GM13976 (cell line): Measurements from ENCODE around the gene CEP170B.
"Not testable (repeated sequence)": the region's sequence is repeated elsewhere in the genome, so short reads cannot be mapped to it uniquely, and the experiment has no call there.

Experiments
- DNase-seq: peaks from one replicate; pipeline ENCODE4 v3.0.0; 2012; ENCODE audit warnings: low spot score
- CTCF ChIP-seq: IDR thresholded peaks from 2 replicates; pipeline ENCODE4 v1.5.1; 2012; ENCODE audit warnings: borderline replicate concordance, mild to moderate bottlenecking; ENCODE audit not compliant: insufficient read depth; ENCODE audit errors: extremely low read depth, missing control alignments, control extremely low read depth
- in situ Hi-C: fragments of 300-500 bp; cut with MboI; formaldehyde crosslinking; loops from one replicate; pipeline ENCODE4 v1.12.0; 2022; ENCODE audit warnings: low sequenced_read_pairs, mixed read lengths, inconsistent platforms; ENCODE audit not compliant: unreplicated experiment

Gene CEP170B

DNA sequence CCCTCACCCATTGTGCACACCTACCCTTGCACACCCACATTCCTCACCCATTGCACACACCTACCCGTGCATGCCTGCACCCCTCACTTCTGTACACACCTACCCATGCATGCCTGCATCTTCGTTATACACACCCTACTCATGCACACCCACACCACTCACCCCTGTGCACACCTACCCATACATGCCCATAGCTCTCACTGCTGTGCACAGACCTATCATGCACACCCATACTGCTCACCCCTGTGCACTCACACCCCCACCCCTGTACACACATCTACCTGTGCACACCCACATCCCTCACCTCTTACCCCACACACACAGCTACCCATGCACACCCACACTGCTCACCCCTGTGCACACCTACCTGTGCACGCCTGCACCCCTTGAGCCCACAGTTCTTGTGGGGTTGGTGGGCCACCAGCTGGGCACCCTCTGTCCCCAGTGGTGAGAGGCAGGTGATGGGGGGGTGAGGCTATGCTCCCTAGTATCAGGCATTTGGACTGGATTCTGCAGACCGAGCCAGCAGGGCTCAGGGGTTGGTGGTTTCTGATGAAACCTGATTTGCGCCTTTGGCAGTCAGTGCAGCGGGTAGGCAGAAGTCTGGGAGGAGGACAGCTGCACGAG, 15.6 kb downstream of the CEP170B start:
- DNase-seq: no peak
- in situ Hi-C loops: no loop called here
- TF ChIP-seq CTCF: no peak

DNA sequence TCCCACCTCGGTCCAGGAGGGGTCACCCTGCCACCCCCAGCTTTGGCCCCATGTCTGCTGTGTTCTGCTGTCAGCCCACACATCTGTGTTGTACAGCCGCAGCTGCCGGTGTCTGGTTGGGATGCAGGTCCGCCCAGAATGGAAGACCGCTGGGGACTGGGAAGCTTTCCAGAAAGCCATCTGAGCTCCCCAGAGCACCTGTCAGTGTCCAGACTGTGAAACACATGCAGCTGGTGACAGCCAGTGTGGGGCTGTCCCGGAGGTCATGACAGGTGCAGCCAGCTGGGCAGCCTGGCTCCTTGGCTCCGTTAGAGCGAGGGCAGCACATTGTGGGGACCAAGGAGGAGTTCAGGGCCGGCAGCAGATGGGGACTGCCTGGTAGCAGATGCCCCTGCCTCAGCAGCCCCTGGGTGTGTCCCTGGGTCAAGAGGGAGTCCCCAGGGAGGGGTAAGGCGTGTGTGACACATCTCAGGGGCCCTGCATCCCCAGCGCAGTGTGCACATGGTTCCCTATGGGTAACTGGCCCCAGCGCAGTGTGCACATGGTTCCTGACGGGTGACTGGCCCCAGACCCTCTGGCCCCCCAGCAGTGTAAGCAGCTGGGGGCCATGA, 16.4 kb downstream of the CEP170B start:
- no peak for TF ChIP-seq CTCF
- in situ Hi-C loops: no loop called here
- DNase-seq: no peak

DNA sequence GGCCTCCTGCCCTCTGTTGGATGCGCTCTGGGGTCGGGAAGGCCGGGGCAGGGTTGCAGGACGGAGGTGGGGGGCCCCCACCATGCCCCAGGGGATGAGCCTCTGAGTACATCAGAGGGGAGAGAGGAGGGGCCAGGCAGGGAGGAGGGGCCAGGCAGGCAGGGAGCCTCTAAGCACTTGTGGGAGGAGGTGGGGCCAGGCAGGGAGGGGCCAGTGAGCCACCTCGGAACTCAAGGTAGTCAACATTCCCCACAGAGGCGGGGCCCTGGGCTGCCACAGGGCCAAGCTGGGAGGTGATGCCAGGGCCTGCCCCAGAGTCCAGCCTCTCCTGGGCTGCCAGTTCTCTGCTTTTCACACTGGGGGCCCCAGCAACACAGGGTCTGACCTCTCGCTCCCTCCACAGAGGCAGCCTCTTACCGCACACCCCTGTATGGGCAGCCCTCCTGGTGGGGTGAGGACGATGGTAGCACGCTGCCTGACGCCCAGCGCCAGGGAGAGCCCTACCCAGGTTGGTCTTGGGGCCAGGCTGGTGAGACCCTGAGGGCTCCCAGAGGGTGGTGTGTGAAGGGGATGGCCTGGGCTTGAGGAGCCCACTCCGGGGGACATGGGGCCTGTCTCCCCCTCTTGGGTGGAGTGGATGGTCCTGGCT, 17.4 kb downstream of the CEP170B start:
- in situ Hi-C loops: no loop called here
- no peak for DNase-seq
- no peak for TF ChIP-seq CTCF

DNA sequence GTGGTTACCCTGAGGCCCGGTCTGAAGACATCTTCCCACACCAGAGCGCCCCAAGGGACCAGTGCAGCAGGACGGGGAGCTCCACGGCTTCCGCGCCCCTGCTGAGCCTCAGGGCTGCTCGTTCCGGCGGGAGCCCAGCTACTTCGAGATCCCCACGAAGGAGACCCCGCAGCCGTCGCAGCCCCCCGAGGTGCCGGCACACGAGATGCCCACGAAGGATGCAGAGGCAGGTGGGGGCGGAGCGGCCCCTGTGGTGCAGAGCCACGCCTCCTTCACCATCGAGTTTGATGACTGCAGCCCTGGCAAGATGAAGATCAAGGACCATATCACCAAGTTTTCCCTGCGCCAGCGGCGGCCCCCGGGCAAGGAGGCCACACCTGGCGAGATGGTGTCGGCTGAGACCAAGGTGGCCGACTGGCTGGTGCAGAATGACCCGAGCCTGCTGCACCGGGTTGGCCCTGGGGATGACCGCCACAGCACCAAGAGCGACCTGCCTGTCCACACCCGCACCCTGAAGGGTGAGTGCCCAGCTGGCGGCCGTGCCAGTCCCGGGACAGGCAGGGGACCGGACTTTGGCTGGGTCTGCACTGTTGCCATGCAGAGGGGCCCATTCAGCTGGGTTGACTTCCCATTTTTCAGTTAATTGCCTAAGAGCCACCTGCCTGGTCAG, 18.1 kb downstream of the CEP170B start:
- no peak for TF ChIP-seq CTCF
- in situ Hi-C loops: no loop called here
- no peak for DNase-seq

GRCh38 chr14:104883681-104884361, 18.8 kb downstream of the CEP170B start:
- no peak for DNase-seq
- in situ Hi-C loops: no loop called here
- TF ChIP-seq CTCF: no peak

DNA sequence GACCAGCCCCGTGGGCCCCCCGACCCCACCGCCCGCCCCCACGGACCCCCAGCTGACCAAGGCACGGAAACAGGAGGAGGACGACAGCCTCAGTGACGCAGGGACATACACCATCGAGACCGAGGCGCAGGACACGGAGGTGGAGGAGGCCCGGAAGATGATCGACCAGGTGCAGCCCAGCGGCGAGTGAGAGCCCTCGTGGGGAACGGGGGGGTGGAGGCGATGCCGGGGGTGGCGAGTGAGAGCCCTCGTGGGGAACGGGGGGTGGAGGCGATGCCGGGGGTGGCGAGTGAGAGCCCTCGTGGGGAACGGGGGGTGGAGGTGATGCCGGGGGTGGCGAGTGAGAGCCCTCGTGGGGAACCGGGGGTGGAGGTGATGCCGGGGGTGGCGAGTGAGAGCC, 19.3 kb downstream of the CEP170B start:
- in situ Hi-C loops, DNase-seq: not testable (repeated sequence)
